Measurements from ENCODE around the gene CLCNKB. TPM values are rescaled to one million over a fixed set of nuclear protein-coding genes. Genes with fewer than 3 reads are reported as not detected.

The CLCNKB gene
- total RNA-seq, 1 donor from 2014 or later, result not detected

- intact Hi-C loops (cut with DNase I), result no loop called here
- H3K36me3 ChIP-seq, result no peaks in the 10 kb centered on the region
- no peak for TF ChIP-seq CTCF (IDR thresholded peaks at IDR 0.05)
- TF ChIP-seq POLR2AphosphoS5 (IDR thresholded peaks at IDR 0.05; ENCODE audit: insufficient read depth in 1 of 2, low read depth in 1 of 2), result peak; percentile 54 to 92
- TF ChIP-seq POLR2A (IDR thresholded peaks at IDR 0.05), result peak in 1 of 2 donors; percentile 30
- H3K27ac ChIP-seq, result peak within 1 kb of the TSS; percentile 94
- H3K4me3 ChIP-seq, result peak within 1 kb of the TSS; percentile 27 to 39
- no peaks in the 10 kb centered on the region for H3K9me3 ChIP-seq
- DNase-seq (ENCODE audit: extremely low spot score in 2 of 2), result no peak
- H3K4me1 ChIP-seq, result peaks cover 61% of the 10 kb centered on the region
- H3K27me3 ChIP-seq, result no peaks in the 10 kb centered on the region
These were observed 25.9 kb upstream of the CLCNKB start, which contains the start of gene HSPB7 for GRCh38 chr1:16017461-16018303. Gene HSPB7, minus strand, starts transcription at chr1:16018043. Its CDS starts 80 bp downstream, at chr1:16017963.

GRCh38 chr1:16018308-16018707 lies 25.3 kb upstream of the CLCNKB start:
- H3K27me3 ChIP-seq, result no peaks in the 10 kb centered on the region
- peak overlapping the region; percentile 27 to 39 for H3K4me3 ChIP-seq
- H3K9me3 ChIP-seq, result no peaks in the 10 kb centered on the region
- peaks cover 55% of the 10 kb centered on the region for H3K4me1 ChIP-seq
- peak overlapping the region; percentile 94 for H3K27ac ChIP-seq
- intact Hi-C loops (cut with DNase I), result no loop called here
- no peaks in the 10 kb centered on the region for H3K36me3 ChIP-seq
- DNase-seq (ENCODE audit: extremely low spot score in 2 of 2), result no peak
- TF ChIP-seq POLR2AphosphoS5 (IDR thresholded peaks at IDR 0.05; ENCODE audit: insufficient read depth in 1 of 2, low read depth in 1 of 2) (no peak), CTCF (IDR thresholded peaks at IDR 0.05) (no peak)

- TF ChIP-seq POLR2AphosphoS5 (IDR thresholded peaks at IDR 0.05; ENCODE audit: insufficient read depth in 1 of 2, low read depth in 1 of 2) (no peak), CTCF (IDR thresholded peaks at IDR 0.05) (no peak), POLR2A (IDR thresholded peaks at IDR 0.05) (no peak)
- intact Hi-C loops (cut with DNase I), result no loop called here
- peaks cover 48% of the 10 kb centered on the region for H3K4me1 ChIP-seq
- DNase-seq (ENCODE audit: extremely low spot score in 2 of 2), result no peak
- no peak overlapping the region for H3K4me3 ChIP-seq
- H3K27me3 ChIP-seq, result no peaks in the 10 kb centered on the region
- no peaks in the 10 kb centered on the region for H3K36me3 ChIP-seq
- no peaks in the 10 kb centered on the region for H3K9me3 ChIP-seq
- peak overlapping the region; percentile 94 for H3K27ac ChIP-seq
These were observed 24.6 kb upstream of the CLCNKB start for GRCh38 chr1:16018749-16019643.

GRCh38 chr1:16019644-16020277 lies 23.8 kb upstream of the CLCNKB start:
- intact Hi-C loops (cut with DNase I), result no loop called here
- Histone ChIP-seq H3K27me3 (no peaks in the 10 kb centered on the region), H3K27ac (peak overlapping the region; percentile 94), H3K4me1 (peaks cover 43% of the 10 kb centered on the region), H3K9me3 (no peaks in the 10 kb centered on the region), H3K36me3 (no peaks in the 10 kb centered on the region), H3K4me3 (no peak overlapping the region)
- no peak for DNase-seq (ENCODE audit: extremely low spot score in 2 of 2)
- no peak for TF ChIP-seq CTCF (IDR thresholded peaks at IDR 0.05)
- no peak for TF ChIP-seq POLR2A (IDR thresholded peaks at IDR 0.05)
- TF ChIP-seq POLR2AphosphoS5 (IDR thresholded peaks at IDR 0.05; ENCODE audit: insufficient read depth in 1 of 2, low read depth in 1 of 2), result no peak

Measured in vagina (tissue), 2 donors.